Lower lobe of right lung (tissue), 2 donors: ENCODE measurements around the gene PGM5. TPM values are rescaled to one million over a fixed set of nuclear protein-coding genes. Genes with fewer than 3 reads are reported as not detected.
A peak's percentile ranks its signal among the peaks of the same experiment; 100 is the strongest.

Experiments
- ATAC-seq, 2 donors: fragments of 200-7000 bp; cut with Tn5 transposase; one replicate each; pipeline ENCODE4 v1.9.1; 2020 to 2022; ENCODE audit warnings: mild to moderate bottlenecking in 2 of 2, moderate library complexity in 2 of 2
- DNase-seq: peaks from one replicate; pipeline ENCODE4 v3.0.0-alpha.2; 2020
- H3K27ac ChIP-seq: fragments of 200-600 bp; one replicate; pipeline ENCODE4 v1.8.0; 2022
- H3K27me3 ChIP-seq: fragments of 200-600 bp; one replicate; pipeline ENCODE4 v1.8.0; 2022; ENCODE audit warnings: low read depth
- H3K36me3 ChIP-seq: fragments of 200-600 bp; one replicate; pipeline ENCODE4 v1.8.0; 2022; ENCODE audit warnings: mild to moderate bottlenecking
- H3K4me1 ChIP-seq: fragments of 200-600 bp; one replicate; pipeline ENCODE4 v1.8.0; 2022
- H3K4me3 ChIP-seq: fragments of 200-600 bp; one replicate; pipeline ENCODE4 v1.8.0; 2022; ENCODE audit warnings: mild to moderate bottlenecking
- H3K9me3 ChIP-seq: fragments of 200-600 bp; one replicate; pipeline ENCODE4 v1.8.0; 2022
- intact Hi-C: fragments of 100-400 bp; cut with DNase I; formaldehyde crosslinking; loops from one replicate; pipeline ENCODE4 v1.11.0; 2022
- total RNA-seq: library from RNA; stranded (reverse); fragmentation: NEBNext Ultra II Directional; extraction: Animal tissue kit (Norgen Biotek cat#: 25700); gene quantifications from one replicate; pipeline ENCODE4 v1.2.1, GENCODE V29; 2021
- TF ChIP-seq, protein P1 (sequence below): fragments of 200-600 bp; IDR thresholded peaks from one replicate; pipeline ENCODE4 v1.8.0; 2022; ENCODE audit warnings: antibody characterized with exemption, mild to moderate bottlenecking
- donor health status: DM: no; HTN: yes; CAD: no; lungs with severe emphysema.

Gene PGM5
- total RNA-seq, 1 donor from 2014 or later, result 26.3 TPM

GRCh38 chr9:68574150-68574549, 217.7 kb downstream of the PGM5 start:
- TF ChIP-seq, protein P1, sequence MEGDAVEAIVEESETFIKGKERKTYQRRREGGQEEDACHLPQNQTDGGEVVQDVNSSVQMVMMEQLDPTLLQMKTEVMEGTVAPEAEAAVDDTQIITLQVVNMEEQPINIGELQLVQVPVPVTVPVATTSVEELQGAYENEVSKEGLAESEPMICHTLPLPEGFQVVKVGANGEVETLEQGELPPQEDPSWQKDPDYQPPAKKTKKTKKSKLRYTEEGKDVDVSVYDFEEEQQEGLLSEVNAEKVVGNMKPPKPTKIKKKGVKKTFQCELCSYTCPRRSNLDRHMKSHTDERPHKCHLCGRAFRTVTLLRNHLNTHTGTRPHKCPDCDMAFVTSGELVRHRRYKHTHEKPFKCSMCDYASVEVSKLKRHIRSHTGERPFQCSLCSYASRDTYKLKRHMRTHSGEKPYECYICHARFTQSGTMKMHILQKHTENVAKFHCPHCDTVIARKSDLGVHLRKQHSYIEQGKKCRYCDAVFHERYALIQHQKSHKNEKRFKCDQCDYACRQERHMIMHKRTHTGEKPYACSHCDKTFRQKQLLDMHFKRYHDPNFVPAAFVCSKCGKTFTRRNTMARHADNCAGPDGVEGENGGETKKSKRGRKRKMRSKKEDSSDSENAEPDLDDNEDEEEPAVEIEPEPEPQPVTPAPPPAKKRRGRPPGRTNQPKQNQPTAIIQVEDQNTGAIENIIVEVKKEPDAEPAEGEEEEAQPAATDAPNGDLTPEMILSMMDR, result peak; percentile 18
- Histone ChIP-seq H3K4me3 (no peak overlapping the region), H3K27ac (no peak overlapping the region), H3K4me1 (no peaks in the 10 kb centered on the region), H3K27me3 (no peaks in the 10 kb centered on the region), H3K36me3 (no peaks in the 10 kb centered on the region), H3K9me3 (no peaks in the 10 kb centered on the region)
- ATAC-seq (no peak), DNase-seq (no peak)
- intact Hi-C loops, result no loop called here

GRCh38 chr9:68575817-68576216, 219.4 kb downstream of the PGM5 start:
- TF ChIP-seq, protein P1, result no peak
- Histone ChIP-seq H3K4me1 (no peaks in the 10 kb centered on the region), H3K27ac (no peak overlapping the region), H3K36me3 (no peaks in the 10 kb centered on the region), H3K4me3 (no peak overlapping the region), H3K27me3 (no peaks in the 10 kb centered on the region), H3K9me3 (no peaks in the 10 kb centered on the region)
- intact Hi-C loops, result no loop called here
- DNase-seq (no peak), ATAC-seq (no peak)

DNA sequence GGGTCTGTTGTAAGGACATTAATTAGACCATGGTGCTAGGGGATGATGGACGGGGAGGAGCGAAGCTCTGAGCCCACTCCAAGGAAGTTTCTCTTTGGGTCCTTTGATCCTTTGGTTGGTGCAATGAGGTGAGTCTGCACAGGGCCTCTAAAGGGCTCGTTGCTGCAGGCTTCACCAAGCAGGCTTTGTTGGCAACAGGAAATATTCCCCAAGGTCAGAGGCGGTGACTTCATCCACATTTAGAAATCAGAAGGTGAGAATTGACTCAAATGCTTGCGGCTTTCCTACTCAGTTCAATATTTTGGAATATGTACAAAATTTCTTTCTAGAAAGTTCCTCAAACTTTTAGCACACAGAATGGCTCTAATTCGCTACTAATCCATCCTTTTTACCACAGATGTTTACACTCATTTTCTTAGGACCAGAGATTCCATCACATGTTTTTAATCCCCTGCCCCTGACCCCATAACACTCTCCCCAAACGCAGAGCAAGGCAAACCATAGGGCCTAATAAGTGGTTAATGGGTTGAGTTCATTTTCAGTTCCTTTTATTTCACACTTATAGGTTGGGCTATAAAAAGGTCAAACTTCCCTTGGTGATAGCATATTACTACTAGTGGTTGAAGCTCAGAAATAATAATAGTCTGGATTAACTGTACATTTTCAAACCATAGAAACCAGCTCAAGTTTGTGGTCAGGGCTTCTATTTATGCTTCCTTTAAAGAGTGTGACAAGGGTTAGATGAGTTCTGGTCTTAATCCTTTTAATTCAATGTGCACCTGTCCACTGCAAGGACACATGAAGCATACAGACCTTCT, 221.6 kb downstream of the PGM5 start:
- Histone ChIP-seq H3K9me3 (no peaks in the 10 kb centered on the region), H3K27ac (no peak overlapping the region), H3K4me3 (no peak overlapping the region), H3K27me3 (no peaks in the 10 kb centered on the region), H3K36me3 (no peaks in the 10 kb centered on the region), H3K4me1 (no peaks in the 10 kb centered on the region)
- no peak for ATAC-seq
- no peak for DNase-seq
- TF ChIP-seq, protein P1, result no peak
- intact Hi-C loops, result no loop called here

Other genes starting within 250 kb of the PGM5 start
- gene ZNG1C, start 114.6 kb upstream of the PGM5 start, total RNA-seq, result 26.5 TPM
- 0.21 TPM for gene FOXD4L3, start 53.7 kb upstream of the PGM5 start, total RNA-seq
- gene TMEM252, start 184.3 kb downstream of the PGM5 start, total RNA-seq, result 0.30 TPM